ENCODE measurements around the gene DCST1. TPM values are rescaled to one million over a fixed set of nuclear protein-coding genes. Genes with fewer than 3 reads are reported as not detected.

The DCST1 gene
- total RNA-seq, 1 donor from 2014 or later: not detected

DNA sequence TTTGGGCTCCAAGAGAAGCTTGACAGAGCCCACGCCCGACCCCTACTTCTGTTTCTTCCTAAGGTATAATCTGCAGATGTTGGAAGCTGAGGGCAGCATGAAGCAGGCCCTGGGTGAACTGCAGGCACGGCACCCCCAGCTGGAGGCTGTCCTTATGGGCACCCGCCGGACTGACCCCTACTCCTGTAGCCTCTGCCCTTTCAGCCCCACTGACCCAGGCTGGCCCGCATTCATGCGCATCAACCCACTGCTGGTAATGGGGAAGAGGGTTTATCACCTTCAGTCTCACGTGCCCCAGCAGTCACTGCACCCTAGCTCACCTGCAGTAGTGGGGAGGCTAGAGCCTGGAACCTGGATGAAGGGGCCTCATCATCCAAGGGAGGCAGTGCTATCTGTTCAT is 43.3 kb upstream of the DCST1 start:
- H3K27me3 ChIP-seq (ENCODE audit: control insufficient read depth, insufficient read depth, low read length): no peaks in the 10 kb centered on the region
- H3K4me3 ChIP-seq (ENCODE audit: low read depth, low read length): no peak overlapping the region
- TF ChIP-seq, protein P1, sequence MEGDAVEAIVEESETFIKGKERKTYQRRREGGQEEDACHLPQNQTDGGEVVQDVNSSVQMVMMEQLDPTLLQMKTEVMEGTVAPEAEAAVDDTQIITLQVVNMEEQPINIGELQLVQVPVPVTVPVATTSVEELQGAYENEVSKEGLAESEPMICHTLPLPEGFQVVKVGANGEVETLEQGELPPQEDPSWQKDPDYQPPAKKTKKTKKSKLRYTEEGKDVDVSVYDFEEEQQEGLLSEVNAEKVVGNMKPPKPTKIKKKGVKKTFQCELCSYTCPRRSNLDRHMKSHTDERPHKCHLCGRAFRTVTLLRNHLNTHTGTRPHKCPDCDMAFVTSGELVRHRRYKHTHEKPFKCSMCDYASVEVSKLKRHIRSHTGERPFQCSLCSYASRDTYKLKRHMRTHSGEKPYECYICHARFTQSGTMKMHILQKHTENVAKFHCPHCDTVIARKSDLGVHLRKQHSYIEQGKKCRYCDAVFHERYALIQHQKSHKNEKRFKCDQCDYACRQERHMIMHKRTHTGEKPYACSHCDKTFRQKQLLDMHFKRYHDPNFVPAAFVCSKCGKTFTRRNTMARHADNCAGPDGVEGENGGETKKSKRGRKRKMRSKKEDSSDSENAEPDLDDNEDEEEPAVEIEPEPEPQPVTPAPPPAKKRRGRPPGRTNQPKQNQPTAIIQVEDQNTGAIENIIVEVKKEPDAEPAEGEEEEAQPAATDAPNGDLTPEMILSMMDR (IDR thresholded peaks at IDR 0.05; ENCODE audit: insufficient read depth, low read length, poor library complexity, severe bottlenecking): no peak
- DNase-seq (ENCODE audit: low read depth): no peak
- H3K36me3 ChIP-seq (ENCODE audit: control insufficient read depth, insufficient read depth, low read length): peaks cover 3% of the 10 kb centered on the region

DNA sequence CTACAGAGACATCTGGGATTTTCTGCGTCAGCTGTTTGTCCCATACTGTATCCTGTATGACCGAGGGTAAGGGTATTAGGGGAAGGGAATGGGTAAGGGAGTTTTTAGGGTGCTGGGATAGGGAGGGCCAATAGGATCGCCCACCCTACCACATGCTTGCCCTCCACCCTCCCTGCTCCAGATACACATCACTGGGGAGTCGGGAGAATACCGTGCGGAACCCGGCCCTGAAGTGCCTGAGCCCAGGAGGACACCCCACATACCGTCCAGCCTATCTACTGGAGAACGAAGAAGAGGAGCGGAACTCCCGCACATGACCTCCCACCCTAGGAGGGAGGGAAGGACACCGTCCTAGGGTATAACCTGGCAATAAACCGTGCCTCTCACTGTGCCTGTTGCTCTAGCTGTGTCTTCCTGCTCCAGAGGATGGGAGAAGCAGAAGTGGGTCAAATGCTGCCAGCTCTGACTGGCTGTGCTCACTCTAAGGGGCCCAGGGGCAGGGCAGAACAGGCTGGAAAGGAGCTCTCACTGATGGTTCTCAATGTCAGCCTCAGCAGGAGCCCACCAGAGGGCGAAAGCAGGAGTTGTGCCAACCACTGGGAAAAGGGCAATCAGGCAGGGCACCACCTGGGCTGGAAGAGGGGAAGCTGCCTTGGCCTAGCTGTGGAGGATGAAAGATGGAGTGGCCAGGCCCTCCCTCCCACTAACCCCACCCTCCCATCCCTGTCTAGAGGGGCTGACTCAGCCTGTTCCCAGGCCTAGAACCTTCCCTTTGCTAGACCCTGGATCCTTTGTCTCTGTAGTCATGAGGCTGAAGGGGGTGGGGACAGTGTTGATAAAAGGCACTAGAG is 40.7 kb upstream of the DCST1 start:
- Histone ChIP-seq H3K36me3 (ENCODE audit: control insufficient read depth, insufficient read depth, low read length) (peaks cover under 1% of the 10 kb centered on the region), H3K4me3 (ENCODE audit: low read depth, low read length) (no peak overlapping the region), H3K27me3 (ENCODE audit: control insufficient read depth, insufficient read depth, low read length) (no peaks in the 10 kb centered on the region)
- TF ChIP-seq, protein P1 (IDR thresholded peaks at IDR 0.05; ENCODE audit: insufficient read depth, low read length, poor library complexity, severe bottlenecking): peak; percentile 36
- DNase-seq (ENCODE audit: low read depth): no peak

DNA sequence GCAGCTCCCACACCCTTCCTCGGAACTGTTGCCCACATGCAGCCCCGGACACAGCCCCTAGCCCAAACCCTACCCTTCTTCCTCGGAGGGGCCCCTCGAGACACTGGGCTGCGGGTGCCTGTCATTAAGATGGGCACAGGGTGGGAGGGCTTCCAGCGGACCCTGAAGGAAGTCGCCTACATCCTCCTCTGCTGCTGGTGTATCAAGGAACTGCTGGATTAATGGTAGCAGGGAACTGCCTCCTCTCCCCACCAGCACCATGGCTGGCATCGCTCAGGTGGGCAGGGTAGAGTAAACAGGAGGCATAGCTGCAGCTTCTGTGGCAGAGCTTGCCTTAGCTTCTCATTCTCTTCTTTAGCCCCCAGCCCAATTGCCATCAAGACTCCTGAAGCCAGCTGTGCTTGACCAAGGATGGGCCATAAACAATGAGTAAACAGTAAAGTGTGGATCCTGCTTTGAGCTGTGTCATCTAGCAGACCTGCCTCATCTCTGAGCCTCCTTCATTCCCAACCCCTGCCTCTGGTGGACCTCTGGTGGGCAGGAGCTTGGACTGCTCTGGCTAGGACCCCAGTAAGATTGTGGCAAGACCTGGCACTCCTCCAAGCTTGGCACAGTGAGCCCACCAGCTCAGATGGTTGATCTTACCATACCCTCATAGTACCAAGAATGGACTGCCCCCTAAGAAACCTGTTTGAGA is 39.9 kb upstream of the DCST1 start, which contains the start of gene LENEP:
TSS of gene LENEP (plus strand) at position 15 of the 697 bp plus-strand sequence. CDS start at position 37, 22 bp downstream.
- TF ChIP-seq, protein P1 (IDR thresholded peaks at IDR 0.05; ENCODE audit: insufficient read depth, low read length, poor library complexity, severe bottlenecking): no peak
- Histone ChIP-seq H3K4me3 (ENCODE audit: low read depth, low read length) (no peak within 1 kb of the TSS), H3K27me3 (ENCODE audit: control insufficient read depth, insufficient read depth, low read length) (no peaks in the 10 kb centered on the region), H3K36me3 (ENCODE audit: control insufficient read depth, insufficient read depth, low read length) (no peaks in the 10 kb centered on the region)
- DNase-seq (ENCODE audit: low read depth): no peak

DNA sequence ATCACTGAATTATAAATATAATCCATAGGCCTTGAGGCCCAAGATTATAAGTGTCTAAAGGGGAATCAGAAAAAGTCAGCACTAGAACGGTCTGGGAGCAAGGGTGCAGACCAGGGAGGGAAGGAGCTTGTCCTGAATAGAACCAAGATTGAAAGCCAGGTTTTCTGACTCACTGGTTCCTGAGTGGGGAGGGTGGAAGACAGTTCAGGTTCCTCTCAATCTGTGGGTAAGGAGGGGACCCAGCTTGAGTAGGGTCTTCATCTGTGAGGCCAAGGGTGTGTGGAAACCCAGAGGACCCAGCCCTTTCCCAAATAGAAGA is 39.4 kb upstream of the DCST1 start:
- TF ChIP-seq, protein P1 (IDR thresholded peaks at IDR 0.05; ENCODE audit: insufficient read depth, low read length, poor library complexity, severe bottlenecking): no peak
- DNase-seq (ENCODE audit: low read depth): no peak
- no peaks in the 10 kb centered on the region for H3K36me3 ChIP-seq (ENCODE audit: control insufficient read depth, insufficient read depth, low read length)
- H3K27me3 ChIP-seq (ENCODE audit: control insufficient read depth, insufficient read depth, low read length): no peaks in the 10 kb centered on the region
- H3K4me3 ChIP-seq (ENCODE audit: low read depth, low read length): no peak overlapping the region

DNA sequence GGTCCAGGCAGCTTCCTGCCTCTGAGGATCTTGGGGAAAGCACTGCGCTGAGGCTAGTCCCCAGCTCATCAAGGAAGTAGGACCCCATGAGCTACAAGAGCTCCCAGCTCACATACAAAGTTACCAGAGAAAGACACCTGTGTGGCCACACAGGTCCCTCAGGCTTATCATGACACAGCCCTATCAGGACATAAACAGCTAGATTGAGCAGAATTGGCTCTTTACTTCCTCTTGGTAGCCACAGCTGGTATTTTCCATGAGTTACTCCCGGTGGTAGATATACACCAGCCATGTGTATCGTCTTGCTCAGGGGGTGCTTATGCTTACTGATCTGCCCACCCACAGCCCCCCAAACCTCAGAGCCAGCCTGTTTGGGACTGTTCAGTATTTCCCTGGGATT is 39.0 kb upstream of the DCST1 start:
- Histone ChIP-seq H3K4me3 (ENCODE audit: low read depth, low read length) (no peak overlapping the region), H3K27me3 (ENCODE audit: control insufficient read depth, insufficient read depth, low read length) (no peaks in the 10 kb centered on the region), H3K36me3 (ENCODE audit: control insufficient read depth, insufficient read depth, low read length) (no peaks in the 10 kb centered on the region)
- DNase-seq (ENCODE audit: low read depth): no peak
- TF ChIP-seq, protein P1 (IDR thresholded peaks at IDR 0.05; ENCODE audit: insufficient read depth, low read length, poor library complexity, severe bottlenecking): no peak
